ENCODE results near the gene TOP3B. TPM values are rescaled to one million over a fixed set of nuclear protein-coding genes. Genes with fewer than 3 reads are reported as not detected.

Gene TOP3B
- total and polyA plus RNA-seq, 9 of the 15 experiments (the other 6 are each of a cell fraction or from before 2014, with no cell fraction given), result 3.0 to 188 (median 112) TPM

DNA sequence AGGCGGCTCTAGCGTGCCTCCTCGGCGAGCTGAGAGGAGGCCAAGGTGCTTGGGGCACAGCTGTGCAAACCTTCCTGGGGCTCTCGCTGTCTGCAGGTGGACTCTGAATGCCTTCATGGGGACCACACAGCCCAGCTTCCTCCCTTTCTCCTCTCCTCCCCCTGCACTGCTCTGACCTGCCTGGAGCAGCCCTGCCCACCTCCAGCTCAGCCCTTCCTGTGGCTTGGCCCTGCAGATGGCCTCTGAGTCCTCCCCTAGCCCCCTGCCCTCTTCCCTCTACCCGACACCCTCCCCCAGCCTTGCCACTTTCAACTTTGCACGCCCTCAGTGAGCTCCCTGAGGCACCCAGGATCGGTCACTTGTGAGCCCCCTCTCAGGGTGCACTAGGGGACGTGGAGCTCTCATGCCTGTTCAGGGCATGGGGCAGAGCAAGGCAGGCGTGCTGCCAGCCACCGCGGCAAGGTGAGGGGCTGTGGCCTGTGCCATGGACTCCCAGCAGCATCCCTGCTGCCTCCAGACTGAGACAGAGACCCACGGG is 61.3 kb downstream of the TOP3B start (continued):
- TF ChIP-seq, protein P1, sequence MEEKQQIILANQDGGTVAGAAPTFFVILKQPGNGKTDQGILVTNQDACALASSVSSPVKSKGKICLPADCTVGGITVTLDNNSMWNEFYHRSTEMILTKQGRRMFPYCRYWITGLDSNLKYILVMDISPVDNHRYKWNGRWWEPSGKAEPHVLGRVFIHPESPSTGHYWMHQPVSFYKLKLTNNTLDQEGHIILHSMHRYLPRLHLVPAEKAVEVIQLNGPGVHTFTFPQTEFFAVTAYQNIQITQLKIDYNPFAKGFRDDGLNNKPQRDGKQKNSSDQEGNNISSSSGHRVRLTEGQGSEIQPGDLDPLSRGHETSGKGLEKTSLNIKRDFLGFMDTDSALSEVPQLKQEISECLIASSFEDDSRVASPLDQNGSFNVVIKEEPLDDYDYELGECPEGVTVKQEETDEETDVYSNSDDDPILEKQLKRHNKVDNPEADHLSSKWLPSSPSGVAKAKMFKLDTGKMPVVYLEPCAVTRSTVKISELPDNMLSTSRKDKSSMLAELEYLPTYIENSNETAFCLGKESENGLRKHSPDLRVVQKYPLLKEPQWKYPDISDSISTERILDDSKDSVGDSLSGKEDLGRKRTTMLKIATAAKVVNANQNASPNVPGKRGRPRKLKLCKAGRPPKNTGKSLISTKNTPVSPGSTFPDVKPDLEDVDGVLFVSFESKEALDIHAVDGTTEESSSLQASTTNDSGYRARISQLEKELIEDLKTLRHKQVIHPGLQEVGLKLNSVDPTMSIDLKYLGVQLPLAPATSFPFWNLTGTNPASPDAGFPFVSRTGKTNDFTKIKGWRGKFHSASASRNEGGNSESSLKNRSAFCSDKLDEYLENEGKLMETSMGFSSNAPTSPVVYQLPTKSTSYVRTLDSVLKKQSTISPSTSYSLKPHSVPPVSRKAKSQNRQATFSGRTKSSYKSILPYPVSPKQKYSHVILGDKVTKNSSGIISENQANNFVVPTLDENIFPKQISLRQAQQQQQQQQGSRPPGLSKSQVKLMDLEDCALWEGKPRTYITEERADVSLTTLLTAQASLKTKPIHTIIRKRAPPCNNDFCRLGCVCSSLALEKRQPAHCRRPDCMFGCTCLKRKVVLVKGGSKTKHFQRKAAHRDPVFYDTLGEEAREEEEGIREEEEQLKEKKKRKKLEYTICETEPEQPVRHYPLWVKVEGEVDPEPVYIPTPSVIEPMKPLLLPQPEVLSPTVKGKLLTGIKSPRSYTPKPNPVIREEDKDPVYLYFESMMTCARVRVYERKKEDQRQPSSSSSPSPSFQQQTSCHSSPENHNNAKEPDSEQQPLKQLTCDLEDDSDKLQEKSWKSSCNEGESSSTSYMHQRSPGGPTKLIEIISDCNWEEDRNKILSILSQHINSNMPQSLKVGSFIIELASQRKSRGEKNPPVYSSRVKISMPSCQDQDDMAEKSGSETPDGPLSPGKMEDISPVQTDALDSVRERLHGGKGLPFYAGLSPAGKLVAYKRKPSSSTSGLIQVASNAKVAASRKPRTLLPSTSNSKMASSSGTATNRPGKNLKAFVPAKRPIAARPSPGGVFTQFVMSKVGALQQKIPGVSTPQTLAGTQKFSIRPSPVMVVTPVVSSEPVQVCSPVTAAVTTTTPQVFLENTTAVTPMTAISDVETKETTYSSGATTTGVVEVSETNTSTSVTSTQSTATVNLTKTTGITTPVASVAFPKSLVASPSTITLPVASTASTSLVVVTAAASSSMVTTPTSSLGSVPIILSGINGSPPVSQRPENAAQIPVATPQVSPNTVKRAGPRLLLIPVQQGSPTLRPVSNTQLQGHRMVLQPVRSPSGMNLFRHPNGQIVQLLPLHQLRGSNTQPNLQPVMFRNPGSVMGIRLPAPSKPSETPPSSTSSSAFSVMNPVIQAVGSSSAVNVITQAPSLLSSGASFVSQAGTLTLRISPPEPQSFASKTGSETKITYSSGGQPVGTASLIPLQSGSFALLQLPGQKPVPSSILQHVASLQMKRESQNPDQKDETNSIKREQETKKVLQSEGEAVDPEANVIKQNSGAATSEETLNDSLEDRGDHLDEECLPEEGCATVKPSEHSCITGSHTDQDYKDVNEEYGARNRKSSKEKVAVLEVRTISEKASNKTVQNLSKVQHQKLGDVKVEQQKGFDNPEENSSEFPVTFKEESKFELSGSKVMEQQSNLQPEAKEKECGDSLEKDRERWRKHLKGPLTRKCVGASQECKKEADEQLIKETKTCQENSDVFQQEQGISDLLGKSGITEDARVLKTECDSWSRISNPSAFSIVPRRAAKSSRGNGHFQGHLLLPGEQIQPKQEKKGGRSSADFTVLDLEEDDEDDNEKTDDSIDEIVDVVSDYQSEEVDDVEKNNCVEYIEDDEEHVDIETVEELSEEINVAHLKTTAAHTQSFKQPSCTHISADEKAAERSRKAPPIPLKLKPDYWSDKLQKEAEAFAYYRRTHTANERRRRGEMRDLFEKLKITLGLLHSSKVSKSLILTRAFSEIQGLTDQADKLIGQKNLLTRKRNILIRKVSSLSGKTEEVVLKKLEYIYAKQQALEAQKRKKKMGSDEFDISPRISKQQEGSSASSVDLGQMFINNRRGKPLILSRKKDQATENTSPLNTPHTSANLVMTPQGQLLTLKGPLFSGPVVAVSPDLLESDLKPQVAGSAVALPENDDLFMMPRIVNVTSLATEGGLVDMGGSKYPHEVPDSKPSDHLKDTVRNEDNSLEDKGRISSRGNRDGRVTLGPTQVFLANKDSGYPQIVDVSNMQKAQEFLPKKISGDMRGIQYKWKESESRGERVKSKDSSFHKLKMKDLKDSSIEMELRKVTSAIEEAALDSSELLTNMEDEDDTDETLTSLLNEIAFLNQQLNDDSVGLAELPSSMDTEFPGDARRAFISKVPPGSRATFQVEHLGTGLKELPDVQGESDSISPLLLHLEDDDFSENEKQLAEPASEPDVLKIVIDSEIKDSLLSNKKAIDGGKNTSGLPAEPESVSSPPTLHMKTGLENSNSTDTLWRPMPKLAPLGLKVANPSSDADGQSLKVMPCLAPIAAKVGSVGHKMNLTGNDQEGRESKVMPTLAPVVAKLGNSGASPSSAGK (IDR thresholded peaks at IDR 0.05), result no peak
